Psoas muscle (tissue), 8 donors: ENCODE results near the gene TRAPPC2B. TPM values are rescaled to one million over a fixed set of nuclear protein-coding genes. Genes with fewer than 3 reads are reported as not detected.
A peak's percentile ranks its signal among the peaks of the same experiment; 100 is the strongest.

Source experiments
- ATAC-seq, 4 donors: fragments of 200-7000 bp; cut with Tn5 transposase; one replicate each; pipeline ENCODE4 v1.9.1; 2020; ENCODE audit warnings: moderate library complexity in 3 of 4, mild to moderate bottlenecking in 2 of 4
- DNase-seq, 2 donors: peaks; one replicate each; pipeline ENCODE4 v3.0.0-alpha.2; 2020
- H3K27ac ChIP-seq: fragments of 200-600 bp; one replicate; pipeline ENCODE4 v1.8.0; 2022
- H3K27me3 ChIP-seq, 3 donors: fragments of 200-600 bp in 1 of 3; one replicate each; pipeline versions ENCODE4 v1.6.1 to v1.8.0; 2013 to 2022; ENCODE audit warnings: low read length in 2 of 3, mild to moderate bottlenecking in 2 of 3, moderate library complexity in 1 of 3; ENCODE audit not compliant: insufficient read depth in 3 of 3
- H3K36me3 ChIP-seq, 2 donors: fragments of 200-600 bp in 1 of 2; one replicate each; pipeline versions ENCODE4 v1.6.1 to v1.8.0; 2013 to 2022; ENCODE audit warnings: low read depth in 1 of 2, mild to moderate bottlenecking in 1 of 2, moderate library complexity in 1 of 2; ENCODE audit not compliant: insufficient read depth in 1 of 2
- H3K4me1 ChIP-seq: fragments of 200-600 bp; one replicate; pipeline ENCODE4 v1.8.0; 2022
- H3K4me3 ChIP-seq: fragments of 200-600 bp; one replicate; pipeline ENCODE4 v1.8.0; 2022; ENCODE audit warnings: mild to moderate bottlenecking
- H3K9me3 ChIP-seq: fragments of 200-600 bp; one replicate; pipeline ENCODE4 v1.8.0; 2022
- WGBS, 3 donors: extraction: QIAGEN DNeasy Blood & Tissue Kit; methylation state at CpG; one replicate each; pipeline versions ENCODE4 v1.1.6 to v1.1.7; 2013; 5-methylcytosine and 5-hydroxymethylcytosine counted together
- intact Hi-C, 2 donors: fragments of 100-400 bp; cut with DNase I; formaldehyde crosslinking; loops; one replicate each; pipeline versions ENCODE4 v1.11.0 to v1.14.2; 2022
- polyA plus RNA-seq, 3 donors: library from polyadenylated mRNA; stranded (reverse); fragments of 200-250 nt; gene quantifications; one replicate each; pipeline ENCODE4 v1.2.3, GENCODE V29; 2013
- total RNA-seq, 4 donors: library from RNA; stranded (reverse); fragmentation: NEBNext Ultra II Directional in 2 of 4; extraction: Animal tissue kit (Norgen Biotek cat#: 25700) in 2 of 4; gene quantifications; one replicate each; pipeline versions ENCODE4 v1.2.1 to v1.2.4, GENCODE V29; 2021 to 2023
- TF ChIP-seq, protein P1 (sequence below): fragments of 200-600 bp; IDR thresholded peaks from one replicate; pipeline ENCODE4 v1.8.0; 2022; ENCODE audit warnings: antibody characterized with exemption
- donor health status: healthy with polysubstance abuse.
- donor health status: DM: no; HTN: no; CAD: no; lungs with moderate emphysema.
- donor health status: Bipolar disorder and iron deficiency.
- donor health status: healthy.
- donor health status: DM: yes; HTN: yes; CAD: no.
- donor health status: DM: no; HTN: no; CAD: no.
- donor health status: DM: no; HTN: no; CAD: no.
- donor health status: DM: yes; HTN: yes; CAD: no.

The TRAPPC2B gene
- total and polyA plus RNA-seq, 7 donors, result 12.6 to 78.7 (median 21.3) TPM

GRCh38 chr19:57382806-57383488, 19.6 kb downstream of the TRAPPC2B start:
- Histone ChIP-seq H3K36me3 (peaks cover 3 to 6% of the 10 kb centered on the region in 2 donors), H3K9me3 (peaks cover 17% of the 10 kb centered on the region), H3K27me3 (no peaks in the 10 kb centered on the region), H3K27ac (no peak overlapping the region), H3K4me3 (no peak overlapping the region), H3K4me1 (no peaks in the 10 kb centered on the region)
- intact Hi-C loops, result no loop called here
- ATAC-seq, result no peak
- TF ChIP-seq, protein P1, sequence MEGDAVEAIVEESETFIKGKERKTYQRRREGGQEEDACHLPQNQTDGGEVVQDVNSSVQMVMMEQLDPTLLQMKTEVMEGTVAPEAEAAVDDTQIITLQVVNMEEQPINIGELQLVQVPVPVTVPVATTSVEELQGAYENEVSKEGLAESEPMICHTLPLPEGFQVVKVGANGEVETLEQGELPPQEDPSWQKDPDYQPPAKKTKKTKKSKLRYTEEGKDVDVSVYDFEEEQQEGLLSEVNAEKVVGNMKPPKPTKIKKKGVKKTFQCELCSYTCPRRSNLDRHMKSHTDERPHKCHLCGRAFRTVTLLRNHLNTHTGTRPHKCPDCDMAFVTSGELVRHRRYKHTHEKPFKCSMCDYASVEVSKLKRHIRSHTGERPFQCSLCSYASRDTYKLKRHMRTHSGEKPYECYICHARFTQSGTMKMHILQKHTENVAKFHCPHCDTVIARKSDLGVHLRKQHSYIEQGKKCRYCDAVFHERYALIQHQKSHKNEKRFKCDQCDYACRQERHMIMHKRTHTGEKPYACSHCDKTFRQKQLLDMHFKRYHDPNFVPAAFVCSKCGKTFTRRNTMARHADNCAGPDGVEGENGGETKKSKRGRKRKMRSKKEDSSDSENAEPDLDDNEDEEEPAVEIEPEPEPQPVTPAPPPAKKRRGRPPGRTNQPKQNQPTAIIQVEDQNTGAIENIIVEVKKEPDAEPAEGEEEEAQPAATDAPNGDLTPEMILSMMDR, result no peak
- 81 to 84% (median 82%) methylated on average over 7 of the region's 7 CpGs for WGBS, 3 donors
- DNase-seq, result no peak

DNA sequence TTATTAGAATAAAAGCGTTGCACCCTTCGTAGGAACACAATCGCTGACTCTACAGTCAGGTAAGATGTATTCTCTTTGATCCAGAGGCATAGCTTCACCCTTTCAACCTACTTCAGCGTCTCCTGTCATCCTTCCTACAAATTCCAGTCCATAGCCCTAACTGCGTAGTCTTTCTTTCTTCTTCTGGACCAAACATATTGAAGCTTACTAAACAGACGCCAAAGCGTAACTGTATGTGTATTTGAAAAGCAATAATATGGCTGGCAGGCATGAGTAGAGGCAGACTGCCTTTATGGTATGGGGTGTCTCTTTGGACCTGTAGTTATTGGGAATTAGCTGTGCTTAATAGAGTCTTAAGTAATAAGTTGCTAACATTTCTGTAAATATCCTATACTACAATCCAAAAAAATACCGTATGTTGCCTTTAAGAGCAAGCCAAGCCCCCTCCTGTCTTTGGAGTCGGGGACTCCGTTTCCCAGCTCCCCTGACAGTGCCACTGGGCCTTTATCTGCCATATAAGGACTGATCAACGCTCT, 25.9 kb downstream of the TRAPPC2B start:
- DNase-seq (no peak), ATAC-seq (peak in 1 of 4 donors; percentile 1)
- Histone ChIP-seq H3K27me3 (no peaks in the 10 kb centered on the region), H3K4me3 (peak overlapping the region; percentile 90), H3K36me3 (peaks cover 3 to 5% of the 10 kb centered on the region in 2 donors), H3K9me3 (no peaks in the 10 kb centered on the region), H3K4me1 (peaks cover 7% of the 10 kb centered on the region), H3K27ac (peak overlapping the region; percentile 93)
- WGBS, 3 donors, result 53 to 54% (median 54%) methylated on average over 11 of the region's 11 CpGs
- intact Hi-C loops, result loop anchor here in 1 of 2 donors (2.0 kb wide), 1 partner anchor 22 kb away; no protein-coding TSS in a partner anchor
- TF ChIP-seq, protein P1, result no peak

DNA sequence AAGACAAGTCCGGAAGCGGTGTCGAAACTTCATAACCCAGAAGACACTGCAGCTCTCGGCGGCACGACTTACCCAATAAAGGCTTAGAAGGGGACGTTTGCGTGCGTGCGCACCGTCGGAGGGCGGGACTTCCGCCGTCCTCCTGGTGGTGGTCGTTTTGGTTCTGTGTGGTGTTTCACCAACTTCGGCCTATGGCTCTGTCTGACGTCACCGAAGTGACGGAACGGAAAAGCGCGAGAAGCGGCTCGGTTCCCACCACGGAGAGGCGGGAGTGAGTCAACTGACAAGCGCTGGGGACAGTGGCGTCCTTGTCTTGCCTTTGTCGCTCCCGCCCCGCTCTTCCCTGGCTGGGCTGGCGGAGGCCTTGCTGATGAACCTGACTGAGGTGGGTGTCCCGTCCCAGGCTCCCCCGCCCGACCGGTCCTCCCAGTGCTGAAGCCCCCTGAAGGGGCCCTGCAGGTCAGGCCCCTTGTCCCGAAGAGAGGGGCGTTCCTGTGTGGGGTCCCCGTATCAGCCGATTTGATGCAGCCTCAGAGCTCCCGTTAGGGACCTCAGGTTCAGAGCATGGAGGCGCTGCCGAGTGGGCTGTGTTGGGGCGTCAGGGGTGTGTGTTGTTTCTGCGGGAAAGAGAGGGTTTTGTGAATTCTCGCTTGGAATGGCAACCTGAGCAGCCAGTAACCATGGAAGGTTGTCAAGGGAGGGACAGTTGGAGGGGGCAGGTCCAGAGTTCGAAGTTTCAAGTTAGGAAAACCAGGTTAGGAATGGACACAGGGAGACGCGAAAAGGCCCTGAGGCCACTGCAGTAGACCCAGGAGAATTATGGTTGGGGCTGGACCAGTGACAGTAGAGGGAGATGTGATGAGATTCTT, 26.6 kb downstream of the TRAPPC2B start, which contains the start of gene ZNF548:
TSS of gene ZNF548 (plus strand) at position 125 of the 869 bp plus-strand sequence. CDS start at position 371, 246 bp downstream.
- WGBS, 3 donors, result 0 to 1% (median 1%) methylated on average over 50 of the region's 50 CpGs
- intact Hi-C loops, result loop anchor here in 1 of 2 donors (2.0 kb wide), 1 partner anchor 23 kb away; no protein-coding TSS in a partner anchor
- TF ChIP-seq, protein P1, result peak; percentile 24

DNA sequence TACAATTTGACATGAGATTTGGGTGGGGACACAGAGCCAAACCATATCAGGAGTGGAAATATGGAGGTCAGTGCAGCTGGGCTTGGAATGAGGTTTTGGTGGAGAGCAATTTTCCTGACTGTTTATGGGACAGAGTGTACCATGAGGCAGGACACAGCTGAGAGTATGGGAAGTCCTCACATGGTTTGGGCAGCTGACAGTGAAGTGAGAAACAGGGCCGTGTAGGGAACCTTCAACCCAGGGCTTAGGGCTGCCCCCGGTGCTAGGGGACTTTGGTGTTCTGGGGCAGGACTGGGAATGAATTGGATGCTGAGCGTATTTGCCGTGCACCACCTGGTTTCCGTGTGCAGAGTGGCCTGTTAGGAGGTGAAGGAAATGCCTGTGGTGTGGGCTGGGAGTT, 32.4 kb downstream of the TRAPPC2B start:
- Histone ChIP-seq H3K4me1 (peaks cover 7% of the 10 kb centered on the region), H3K36me3 (peaks cover 36 to 62% of the 10 kb centered on the region in 2 donors), H3K27me3 (no peaks in the 10 kb centered on the region), H3K4me3 (no peak overlapping the region), H3K27ac (no peak overlapping the region), H3K9me3 (peaks cover 24% of the 10 kb centered on the region)
- DNase-seq (no peak), ATAC-seq (peak in 1 of 4 donors; percentile 40)
- 90 to 92% (median 90%) methylated on average over 5 of the region's 5 CpGs for WGBS, 3 donors
- intact Hi-C loops, result no loop called here
- TF ChIP-seq, protein P1, result no peak

More for the DNA sequence above, 26.6 kb downstream of the TRAPPC2B start, which contains the start of gene ZNF548:
- peaks cover 7% of the 10 kb centered on the region for H3K4me1 ChIP-seq
- no peaks in the 10 kb centered on the region for H3K27me3 ChIP-seq
- H3K27ac ChIP-seq, result peak within 1 kb of the TSS; percentile 93
- ATAC-seq, result peak; percentile 99
- DNase-seq, result peak; percentile 97 to 98
- H3K4me3 ChIP-seq, result peak within 1 kb of the TSS; percentile 90
- H3K9me3 ChIP-seq, result no peaks in the 10 kb centered on the region
- peaks cover 7 to 9% of the 10 kb centered on the region in 2 donors for H3K36me3 ChIP-seq
